GM10248 (cell line): ENCODE results near the gene PTPRU.

ENCODE experiments used
- CTCF ChIA-PET: fragments of 300-600 bp; sonication (Branson Sonifier 250); formaldehyde crosslinking; extraction: SDS; loops from one replicate; lab custom pipeline; 2021; ENCODE audit warnings: antibody characterized with exemption; lab: Yijun Ruan, JAX
- POLR2A ChIA-PET: fragments of 350-650 bp; sonication (Branson Sonifier 250); formaldehyde crosslinking; extraction: SDS; loops from one replicate; lab custom pipeline; 2020; ENCODE audit warnings: antibody characterized with exemption; lab: Yijun Ruan, JAX
- DNase-seq: peaks from one replicate; pipeline ENCODE4 v3.0.0; 2012; ENCODE audit errors: extremely low spot score
- CTCF ChIP-seq: IDR thresholded peaks from 2 replicates; pipeline ENCODE4 v1.5.1; 2012; ENCODE audit warnings: mild to moderate bottlenecking, low read depth; ENCODE audit errors: extremely low read depth, missing control alignments, control extremely low read depth

The PTPRU gene

GRCh38 chr1:29344336-29344735, 108.0 kb downstream of the PTPRU start:
- no peak for TF ChIP-seq CTCF
- ChIA-PET CTCF (interaction anchor here (1.0 to 2.6 kb wide), 2 partner anchors 12 to 13 kb away, joined by 3 to 7 read pairs; no protein-coding TSS in a partner anchor), POLR2A (no interaction called here)
- DNase-seq, result no peak

DNA sequence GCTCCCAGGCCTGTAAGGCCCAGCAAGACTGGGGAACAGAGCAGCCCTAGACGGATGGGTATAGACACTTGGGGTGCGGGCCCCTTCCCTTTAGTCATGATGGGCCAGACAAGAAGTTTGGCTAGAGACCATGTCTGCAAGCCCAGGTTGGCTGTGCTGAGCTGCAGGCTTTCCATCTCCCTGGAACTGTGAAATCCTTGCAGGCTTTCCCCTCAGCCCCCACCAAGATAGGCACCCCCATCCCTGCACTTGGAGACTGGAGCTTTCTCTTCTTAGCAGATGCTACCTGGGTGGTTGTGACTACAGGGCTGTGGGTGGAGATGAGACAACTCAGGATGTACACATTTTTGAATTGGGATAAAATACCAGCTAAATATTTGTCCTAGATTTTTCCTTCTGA, 110.3 kb downstream of the PTPRU start:
- ChIA-PET POLR2A (no interaction called here), CTCF (interaction anchor here (2.6 kb wide), 1 partner anchor 15 kb away, joined by 7 read pairs; no protein-coding TSS in a partner anchor)
- DNase-seq, result no peak
- TF ChIP-seq CTCF, result no peak

GRCh38 chr1:29349871-29350491, 113.7 kb downstream of the PTPRU start:
- CTCF ChIA-PET, result no interaction called here
- no peak for DNase-seq
- POLR2A ChIA-PET, result no interaction called here
- TF ChIP-seq CTCF, result no peak

DNA sequence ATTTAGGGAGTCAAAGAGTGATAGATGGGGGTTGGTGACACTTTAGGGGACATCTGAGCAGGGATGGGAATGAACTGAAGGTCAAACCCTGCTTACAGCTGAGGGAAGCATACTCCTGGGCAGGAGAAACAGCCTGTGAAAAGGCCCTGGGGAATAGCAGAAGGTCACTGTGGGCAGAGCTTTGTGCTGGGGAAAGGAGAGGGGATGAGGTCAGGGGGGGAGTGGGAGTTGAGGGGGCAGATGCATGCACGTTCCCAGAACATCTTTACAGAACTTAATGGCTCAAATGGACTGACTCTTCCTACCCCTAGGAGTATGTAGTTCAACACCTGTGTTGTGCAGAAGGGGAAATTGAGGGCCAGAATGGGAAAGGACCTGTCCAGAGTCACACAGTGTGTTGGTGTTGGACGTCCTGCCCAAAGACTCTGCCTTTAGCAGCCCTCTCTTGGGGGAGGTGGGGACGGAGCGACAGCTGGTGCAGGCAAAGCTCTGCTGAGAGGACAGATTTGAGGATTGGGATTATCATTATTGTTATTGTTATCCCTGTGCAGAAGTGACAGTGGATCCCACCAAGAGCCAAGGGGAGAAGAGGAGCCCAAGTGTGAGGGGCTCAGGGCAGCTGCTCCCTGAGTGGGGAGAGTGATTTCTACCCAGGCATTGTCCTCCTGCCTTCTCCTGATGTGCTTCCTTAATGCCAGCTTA, 116.5 kb downstream of the PTPRU start:
- ChIA-PET CTCF (no interaction called here), POLR2A (no interaction called here)
- no peak for DNase-seq
- no peak for TF ChIP-seq CTCF

GRCh38 chr1:29354511-29355098, 118.3 kb downstream of the PTPRU start:
- no peak for DNase-seq
- POLR2A ChIA-PET, result no interaction called here

More at GRCh38 chr1:29354511-29355098, 118.3 kb downstream of the PTPRU start:
- CTCF ChIA-PET, result interaction anchor here (1.2 kb wide), 1 partner anchor 14 kb away, joined by 3 read pairs; no protein-coding TSS in a partner anchor
- no peak for TF ChIP-seq CTCF
